GM12872 (cell line): ENCODE measurements around the gene H6PD.
A peak's percentile ranks its signal among the peaks of the same experiment; 100 is the strongest.

Experiments used
- CTCF ChIP-seq: IDR thresholded peaks from 3 replicates; pipeline ENCODE4 v1.5.1; 2011; ENCODE audit warnings: low read depth, mild to moderate bottlenecking, low read length, moderate library complexity; ENCODE audit not compliant: insufficient read depth

The H6PD gene

GRCh38 chr1:9248341-9249262 is 14.0 kb downstream of the H6PD start:
- no peak for TF ChIP-seq CTCF

GRCh38 chr1:9249263-9249533 is 14.6 kb downstream of the H6PD start:
- no peak for TF ChIP-seq CTCF

GRCh38 chr1:9249534-9250410 is 15.2 kb downstream of the H6PD start:
- TF ChIP-seq CTCF, result peak; percentile 74

- TF ChIP-seq CTCF, result no peak
Observed at GRCh38 chr1:9250411-9251381, 16.1 kb downstream of the H6PD start.

- TF ChIP-seq CTCF, result no peak
Observed at GRCh38 chr1:9251501-9251900, 16.9 kb downstream of the H6PD start.

GRCh38 chr1:9253004-9253403 is 18.4 kb downstream of the H6PD start:
- TF ChIP-seq CTCF, result no peak
